ENCODE data around the gene LGR6. TPM values are rescaled to one million over a fixed set of nuclear protein-coding genes. Genes with fewer than 3 reads are reported as not detected.

LGR6 gene
- total and polyA plus RNA-seq, 10 of the 15 experiments (the other 5 are each of a cell fraction or from before 2014, with no cell fraction given): not detected

DNA sequence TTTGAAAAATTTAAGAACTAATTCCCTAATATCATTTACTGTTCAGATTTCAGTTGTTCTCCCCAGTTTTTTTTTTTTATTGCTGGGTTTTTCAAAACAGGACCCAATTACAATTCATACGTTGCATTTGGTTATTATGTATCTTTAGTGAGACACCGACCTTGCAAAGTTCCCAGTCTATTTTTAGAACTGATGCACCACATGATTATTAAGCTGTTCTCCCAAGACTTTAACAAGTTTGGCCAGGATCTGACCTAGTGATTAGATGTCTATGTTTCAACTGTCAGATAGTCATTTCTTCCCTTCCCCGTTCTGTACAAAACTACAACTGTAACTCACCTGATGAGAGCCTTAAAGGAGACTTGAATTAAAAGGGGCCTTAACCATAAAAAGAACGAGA is 140.3 kb downstream of the LGR6 start:
- intact Hi-C loops (cut with micrococcal nuclease; ENCODE audit: unreplicated experiment): no loop called here
- CTCF ChIA-PET: interaction anchor here (0.9 kb wide), 1 partner anchor 10 kb away, joined by 3 read pairs; no protein-coding TSS in a partner anchor
- ATAC-seq: no peak
- TF ChIP-seq PAX5 (IDR thresholded peaks at IDR 0.05; ENCODE audit: borderline replicate concordance, low read depth, low read length): no peak
- no peak for TF ChIP-seq RBBP5 (conservative IDR thresholded peaks at IDR 0.05)
- TF ChIP-seq CREM (IDR thresholded peaks at IDR 0.05; ENCODE audit: low read depth): no peak
- TF ChIP-seq RFX5 (IDR thresholded peaks at IDR 0.05; ENCODE audit: low read depth, low read length): no peak
- TF ChIP-seq, protein P1, sequence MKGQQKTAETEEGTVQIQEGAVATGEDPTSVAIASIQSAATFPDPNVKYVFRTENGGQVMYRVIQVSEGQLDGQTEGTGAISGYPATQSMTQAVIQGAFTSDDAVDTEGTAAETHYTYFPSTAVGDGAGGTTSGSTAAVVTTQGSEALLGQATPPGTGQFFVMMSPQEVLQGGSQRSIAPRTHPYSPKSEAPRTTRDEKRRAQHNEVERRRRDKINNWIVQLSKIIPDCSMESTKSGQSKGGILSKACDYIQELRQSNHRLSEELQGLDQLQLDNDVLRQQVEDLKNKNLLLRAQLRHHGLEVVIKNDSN (IDR thresholded peaks at IDR 0.05; ENCODE audit: borderline replicate concordance, extremely low read length, insufficient read depth, low read depth, low read length): no peak
- TF ChIP-seq ZBTB40 (IDR thresholded peaks at IDR 0.05; ENCODE audit: borderline replicate concordance): no peak
- TF ChIP-seq SMC3 (IDR thresholded peaks at IDR 0.05; ENCODE audit: borderline replicate concordance, low read length): no peak
- TF ChIP-seq MEF2B (IDR thresholded peaks at IDR 0.05; ENCODE audit: partially characterized antibody, poor library complexity, severe bottlenecking): no peak
- TF ChIP-seq, protein P2, sequence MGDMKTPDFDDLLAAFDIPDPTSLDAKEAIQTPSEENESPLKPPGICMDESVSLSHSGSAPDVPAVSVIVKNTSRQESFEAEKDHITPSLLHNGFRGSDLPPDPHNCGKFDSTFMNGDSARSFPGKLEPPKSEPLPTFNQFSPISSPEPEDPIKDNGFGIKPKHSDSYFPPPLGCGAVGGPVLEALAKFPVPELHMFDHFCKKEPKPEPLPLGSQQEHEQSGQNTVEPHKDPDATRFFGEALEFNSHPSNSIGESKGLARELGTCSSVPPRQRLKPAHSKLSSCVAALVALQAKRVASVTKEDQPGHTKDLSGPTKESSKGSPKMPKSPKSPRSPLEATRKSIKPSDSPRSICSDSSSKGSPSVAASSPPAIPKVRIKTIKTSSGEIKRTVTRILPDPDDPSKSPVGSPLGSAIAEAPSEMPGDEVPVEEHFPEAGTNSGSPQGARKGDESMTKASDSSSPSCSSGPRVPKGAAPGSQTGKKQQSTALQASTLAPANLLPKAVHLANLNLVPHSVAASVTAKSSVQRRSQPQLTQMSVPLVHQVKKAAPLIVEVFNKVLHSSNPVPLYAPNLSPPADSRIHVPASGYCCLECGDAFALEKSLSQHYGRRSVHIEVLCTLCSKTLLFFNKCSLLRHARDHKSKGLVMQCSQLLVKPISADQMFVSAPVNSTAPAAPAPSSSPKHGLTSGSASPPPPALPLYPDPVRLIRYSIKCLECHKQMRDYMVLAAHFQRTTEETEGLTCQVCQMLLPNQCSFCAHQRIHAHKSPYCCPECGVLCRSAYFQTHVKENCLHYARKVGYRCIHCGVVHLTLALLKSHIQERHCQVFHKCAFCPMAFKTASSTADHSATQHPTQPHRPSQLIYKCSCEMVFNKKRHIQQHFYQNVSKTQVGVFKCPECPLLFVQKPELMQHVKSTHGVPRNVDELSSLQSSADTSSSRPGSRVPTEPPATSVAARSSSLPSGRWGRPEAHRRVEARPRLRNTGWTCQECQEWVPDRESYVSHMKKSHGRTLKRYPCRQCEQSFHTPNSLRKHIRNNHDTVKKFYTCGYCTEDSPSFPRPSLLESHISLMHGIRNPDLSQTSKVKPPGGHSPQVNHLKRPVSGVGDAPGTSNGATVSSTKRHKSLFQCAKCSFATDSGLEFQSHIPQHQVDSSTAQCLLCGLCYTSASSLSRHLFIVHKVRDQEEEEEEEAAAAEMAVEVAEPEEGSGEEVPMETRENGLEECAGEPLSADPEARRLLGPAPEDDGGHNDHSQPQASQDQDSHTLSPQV (IDR thresholded peaks at IDR 0.05): no peak
- no peak for TF ChIP-seq KDM1A (IDR thresholded peaks at IDR 0.05; ENCODE audit: borderline replicate concordance)
- no peak for TF ChIP-seq SUZ12 (IDR thresholded peaks at IDR 0.05; ENCODE audit: unreplicated experiment)
- TF ChIP-seq E2F8 (IDR thresholded peaks at IDR 0.05; ENCODE audit: low read depth, partially characterized antibody): no peak
- TF ChIP-seq SREBF2 (IDR thresholded peaks at IDR 0.05; ENCODE audit: low read length): no peak

More for the DNA sequence above, 140.3 kb downstream of the LGR6 start:
- Histone ChIP-seq H3K9ac (ENCODE audit: control insufficient read depth, insufficient read depth, low read length) (no peak overlapping the region), H3K36me3 (ENCODE audit: control insufficient read depth in 2 of 2, insufficient read depth in 2 of 2, low read length in 1 of 2) (peaks cover 2 to 13% of the 10 kb centered on the region in 2 experiments; a peak in 3 of 4 replicates), H3K4me3 (no peak overlapping the region), H3K79me2 (ENCODE audit: control insufficient read depth, insufficient read depth, low read length) (peaks cover 5% of the 10 kb centered on the region), H3K27ac (ENCODE audit: control insufficient read depth, insufficient read depth) (no peak overlapping the region), H3K27me3 (replicated peaks in 1 of 2; ENCODE audit: control insufficient read depth in 2 of 2, insufficient read depth in 2 of 2, low read length in 1 of 2) (no peaks in the 10 kb centered on the region), H3K4me2 (ENCODE audit: control insufficient read depth, insufficient read depth) (no peak overlapping the region), H2AFZ (ENCODE audit: control insufficient read depth, low read depth, low read length) (no peak overlapping the region), H4K20me1 (ENCODE audit: control insufficient read depth, insufficient read depth) (no peaks in the 10 kb centered on the region), H3K9me3 (replicated peaks; ENCODE audit: control insufficient read depth, insufficient read depth, low read length) (no peaks in the 10 kb centered on the region), H3K4me1 (ENCODE audit: control insufficient read depth, insufficient read depth, low read length) (no peaks in the 10 kb centered on the region)
- FAIRE-seq (no peak), DNase-seq (ENCODE audit: low read depth, low spot score) (no peak)
- no TSS peak for BruUV-seq (replicated peaks)
- POLR2A ChIA-PET: no interaction called here
- RAD21 ChIA-PET (ENCODE audit: unreplicated experiment): no interaction called here
- SMC1A ChIA-PET (ENCODE audit: uncharacterized antibody, unreplicated experiment): no interaction called here
- WGBS (ENCODE audit: insufficient coverage, insufficient replicate concordance, low lambda C conversion rate, missing lambda C conversion rate): 83% methylated on average over 4 of the region's 4 CpGs
- in situ Hi-C loops (cut with MboI): no loop called here
